NCI-H2171 treated with DMSO at 0.1 percent for 48 hours (cell line): ENCODE results near the gene GAB2.
"Not testable (repeated sequence)": the region's sequence is repeated elsewhere in the genome, so short reads cannot be mapped to it uniquely, and the experiment has no call there.

ENCODE experiments used
- DNase-seq: peaks from one replicate; lab custom pipeline; 2025; lab: John Stamatoyannopoulos, UW

The GAB2 gene

GRCh38 chr11:78277314-78277994, 140.2 kb downstream of the GAB2 start:
- no peak for DNase-seq

- DNase-seq = no peak
These were observed 141.3 kb downstream of the GAB2 start for GRCh38 chr11:78276311-78276710.

- DNase-seq = no peak
These were observed 142.9 kb downstream of the GAB2 start for GRCh38 chr11:78274739-78275138.

GRCh38 chr11:78272625-78273269, 144.9 kb downstream of the GAB2 start:
- DNase-seq = not testable (repeated sequence)

- DNase-seq = not testable (repeated sequence)
These were observed 145.8 kb downstream of the GAB2 start for GRCh38 chr11:78271801-78272200.

- no peak for DNase-seq
These were observed 146.6 kb downstream of the GAB2 start for GRCh38 chr11:78270971-78271370.

- no peak for DNase-seq
These were observed 147.8 kb downstream of the GAB2 start for GRCh38 chr11:78269806-78270205.

- DNase-seq = no peak
These were observed 148.8 kb downstream of the GAB2 start for GRCh38 chr11:78268591-78269410.

- no peak for DNase-seq
These were observed 151.2 kb downstream of the GAB2 start for GRCh38 chr11:78266451-78266850.

- DNase-seq = no peak
These were observed 152.3 kb downstream of the GAB2 start for GRCh38 chr11:78265326-78265725.

GRCh38 chr11:78262691-78263090, 154.9 kb downstream of the GAB2 start:
- no peak for DNase-seq

GRCh38 chr11:78262238-78262637, 155.4 kb downstream of the GAB2 start:
- DNase-seq = no peak

GRCh38 chr11:78261828-78262227, 155.8 kb downstream of the GAB2 start:
- DNase-seq = no peak

- no peak for DNase-seq
These were observed 156.3 kb downstream of the GAB2 start for GRCh38 chr11:78261367-78261766.

- no peak for DNase-seq
These were observed 157.7 kb downstream of the GAB2 start for GRCh38 chr11:78259777-78260487.

- DNase-seq = no peak
These were observed 160.0 kb downstream of the GAB2 start for GRCh38 chr11:78257654-78258053.

GRCh38 chr11:78256962-78257361, 160.7 kb downstream of the GAB2 start:
- DNase-seq = no peak

- no peak for DNase-seq
These were observed 161.7 kb downstream of the GAB2 start for GRCh38 chr11:78255919-78256318.

GRCh38 chr11:78254268-78254667, 163.4 kb downstream of the GAB2 start:
- no peak for DNase-seq

- no peak for DNase-seq
These were observed 163.8 kb downstream of the GAB2 start for GRCh38 chr11:78253797-78254196.

GRCh38 chr11:78251083-78251775, 166.4 kb downstream of the GAB2 start:
- DNase-seq = no peak

GRCh38 chr11:78250099-78250498, 167.5 kb downstream of the GAB2 start:
- DNase-seq = no peak
